Effector memory CD4-positive, alpha-beta T cell (primary cell): ENCODE results near the gene KRT33B.

ENCODE experiments used
- DNase-seq, 3 donors: peaks; one replicate each; pipeline ENCODE4 v3.0.0-alpha.2; 2020
- H3K27ac ChIP-seq: 2 replicates; pipeline ENCODE4 v1.7.0; 2013; ENCODE audit warnings: mild to moderate bottlenecking, low read length, moderate library complexity; ENCODE audit not compliant: insufficient read depth, poor library complexity, severe bottlenecking
- H3K27me3 ChIP-seq: replicated peaks from 2 replicates; pipeline ENCODE4 v1.7.0; 2013; ENCODE audit warnings: mild to moderate bottlenecking, low read length; ENCODE audit not compliant: insufficient read depth, control insufficient read depth, poor library complexity, severe bottlenecking
- H3K36me3 ChIP-seq: 2 replicates; pipeline ENCODE4 v1.7.0; 2013; ENCODE audit warnings: mild to moderate bottlenecking, low read length, moderate library complexity; ENCODE audit not compliant: control insufficient read depth, insufficient read depth
- H3K4me1 ChIP-seq: 2 replicates; pipeline ENCODE4 v1.7.0; 2013; ENCODE audit warnings: low read length, mild to moderate bottlenecking; ENCODE audit not compliant: control insufficient read depth, insufficient read depth, poor library complexity, severe bottlenecking
- H3K4me3 ChIP-seq: 2 replicates; pipeline ENCODE4 v1.7.0; 2013; ENCODE audit warnings: low read length, low read depth, mild to moderate bottlenecking; ENCODE audit not compliant: insufficient read depth, poor library complexity, severe bottlenecking
- H3K9me3 ChIP-seq: 2 replicates; pipeline ENCODE4 v1.7.0; 2013; ENCODE audit warnings: mild to moderate bottlenecking, low read length, moderate library complexity; ENCODE audit not compliant: control insufficient read depth

The KRT33B gene

GRCh38 chr17:41328207-41328606 is 41.4 kb downstream of the KRT33B start:
- no peak for DNase-seq
- no peak overlapping the region for H3K27ac ChIP-seq
- H3K9me3 ChIP-seq, result no peaks in the 10 kb centered on the region
- H3K4me1 ChIP-seq, result peaks cover 39% of the 10 kb centered on the region
- no peaks in the 10 kb centered on the region for H3K27me3 ChIP-seq
- H3K36me3 ChIP-seq, result no peaks in the 10 kb centered on the region
- no peak overlapping the region for H3K4me3 ChIP-seq

- H3K27ac ChIP-seq, result peak overlapping the region; percentile 23
- H3K27me3 ChIP-seq, result no peaks in the 10 kb centered on the region
- no peaks in the 10 kb centered on the region for H3K9me3 ChIP-seq
- H3K4me3 ChIP-seq, result no peak overlapping the region
- DNase-seq, result no peak
- peaks cover 40% of the 10 kb centered on the region for H3K4me1 ChIP-seq
- no peaks in the 10 kb centered on the region for H3K36me3 ChIP-seq
These were observed 42.0 kb downstream of the KRT33B start for GRCh38 chr17:41327411-41328120.

GRCh38 chr17:41326173-41327145 is 43.2 kb downstream of the KRT33B start:
- peak in 1 of 3 donors; percentile 39 for DNase-seq
- H3K27me3 ChIP-seq, result no peaks in the 10 kb centered on the region
- peaks cover 46% of the 10 kb centered on the region for H3K4me1 ChIP-seq
- H3K4me3 ChIP-seq, result no peak overlapping the region
- H3K27ac ChIP-seq, result no peak overlapping the region
- H3K36me3 ChIP-seq, result no peaks in the 10 kb centered on the region
- H3K9me3 ChIP-seq, result no peaks in the 10 kb centered on the region

GRCh38 chr17:41325611-41326010 is 44.0 kb downstream of the KRT33B start:
- no peaks in the 10 kb centered on the region for H3K9me3 ChIP-seq
- no peak overlapping the region for H3K4me3 ChIP-seq
- peaks cover 46% of the 10 kb centered on the region for H3K4me1 ChIP-seq
- H3K27ac ChIP-seq, result no peak overlapping the region
- no peaks in the 10 kb centered on the region for H3K36me3 ChIP-seq
- no peak for DNase-seq
- H3K27me3 ChIP-seq, result no peaks in the 10 kb centered on the region

DNA sequence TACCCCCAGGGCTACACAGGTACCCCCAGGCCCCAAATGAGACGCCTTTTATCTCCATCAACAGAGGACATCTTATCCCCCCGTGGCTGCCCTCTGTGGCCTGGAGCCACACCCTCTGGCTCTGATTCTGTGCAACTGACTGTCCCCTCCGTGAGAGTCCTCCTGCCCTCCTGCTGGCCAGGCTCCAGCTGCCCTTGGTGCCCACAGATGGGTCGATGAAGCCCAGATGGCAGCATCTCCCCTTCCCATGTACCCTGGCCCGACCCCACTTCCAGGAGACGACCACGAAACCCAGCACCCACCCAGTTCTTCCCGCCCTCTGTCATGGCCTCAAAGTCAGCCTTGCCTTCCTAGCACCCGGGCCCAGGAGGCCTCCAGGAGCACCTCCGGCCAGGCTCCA is 44.5 kb downstream of the KRT33B start:
- Histone ChIP-seq H3K9me3 (no peaks in the 10 kb centered on the region), H3K36me3 (no peaks in the 10 kb centered on the region), H3K27ac (no peak overlapping the region), H3K27me3 (no peaks in the 10 kb centered on the region), H3K4me3 (no peak overlapping the region), H3K4me1 (peaks cover 46% of the 10 kb centered on the region)
- DNase-seq, result no peak

DNA sequence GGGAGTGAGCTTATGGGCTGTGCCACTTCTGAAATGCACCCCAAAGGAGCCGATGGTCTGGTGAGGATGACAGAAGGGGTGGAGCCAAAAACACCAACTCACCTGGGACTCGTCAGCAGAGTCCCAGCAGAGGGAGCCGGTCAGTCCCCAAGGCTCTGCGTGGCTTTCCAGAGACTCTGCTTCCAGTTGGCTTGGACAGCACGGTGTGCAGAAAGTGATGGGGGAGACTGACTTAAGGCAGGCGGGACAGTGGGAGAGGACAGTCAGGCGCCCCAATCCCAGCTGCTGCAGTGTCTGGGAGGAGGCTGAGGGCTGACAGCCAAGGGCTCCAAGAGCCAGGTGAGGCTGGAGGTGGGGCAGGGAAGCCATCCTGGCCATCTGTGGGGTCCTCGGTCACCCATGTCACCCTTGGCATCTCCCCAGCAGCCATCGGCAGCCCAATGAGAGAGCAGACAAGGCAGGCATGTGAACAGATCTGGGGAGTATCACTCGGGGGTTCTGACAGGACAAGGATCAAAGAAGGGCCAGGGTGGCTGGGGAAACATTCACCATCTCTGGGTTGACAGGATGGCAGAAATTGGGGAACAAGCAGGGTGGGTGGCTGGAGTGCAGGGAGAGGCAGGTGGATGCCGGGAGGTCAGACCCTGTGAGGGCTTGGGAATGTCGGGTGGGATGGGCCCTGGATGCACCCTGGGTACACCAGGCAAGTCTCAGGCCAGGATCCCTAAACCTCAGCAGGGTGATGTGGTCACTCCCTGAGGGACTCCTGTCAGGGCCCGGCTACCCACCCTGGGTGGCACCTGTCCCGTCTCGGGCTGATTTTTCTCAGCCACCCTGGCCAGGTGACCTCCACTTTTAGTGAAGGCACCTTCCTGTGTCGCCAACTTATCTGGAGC is 45.2 kb downstream of the KRT33B start:
- no peak for DNase-seq
- no peaks in the 10 kb centered on the region for H3K9me3 ChIP-seq
- no peak overlapping the region for H3K27ac ChIP-seq
- no peaks in the 10 kb centered on the region for H3K27me3 ChIP-seq
- no peaks in the 10 kb centered on the region for H3K36me3 ChIP-seq
- no peak overlapping the region for H3K4me3 ChIP-seq
- peaks cover 46% of the 10 kb centered on the region for H3K4me1 ChIP-seq

DNA sequence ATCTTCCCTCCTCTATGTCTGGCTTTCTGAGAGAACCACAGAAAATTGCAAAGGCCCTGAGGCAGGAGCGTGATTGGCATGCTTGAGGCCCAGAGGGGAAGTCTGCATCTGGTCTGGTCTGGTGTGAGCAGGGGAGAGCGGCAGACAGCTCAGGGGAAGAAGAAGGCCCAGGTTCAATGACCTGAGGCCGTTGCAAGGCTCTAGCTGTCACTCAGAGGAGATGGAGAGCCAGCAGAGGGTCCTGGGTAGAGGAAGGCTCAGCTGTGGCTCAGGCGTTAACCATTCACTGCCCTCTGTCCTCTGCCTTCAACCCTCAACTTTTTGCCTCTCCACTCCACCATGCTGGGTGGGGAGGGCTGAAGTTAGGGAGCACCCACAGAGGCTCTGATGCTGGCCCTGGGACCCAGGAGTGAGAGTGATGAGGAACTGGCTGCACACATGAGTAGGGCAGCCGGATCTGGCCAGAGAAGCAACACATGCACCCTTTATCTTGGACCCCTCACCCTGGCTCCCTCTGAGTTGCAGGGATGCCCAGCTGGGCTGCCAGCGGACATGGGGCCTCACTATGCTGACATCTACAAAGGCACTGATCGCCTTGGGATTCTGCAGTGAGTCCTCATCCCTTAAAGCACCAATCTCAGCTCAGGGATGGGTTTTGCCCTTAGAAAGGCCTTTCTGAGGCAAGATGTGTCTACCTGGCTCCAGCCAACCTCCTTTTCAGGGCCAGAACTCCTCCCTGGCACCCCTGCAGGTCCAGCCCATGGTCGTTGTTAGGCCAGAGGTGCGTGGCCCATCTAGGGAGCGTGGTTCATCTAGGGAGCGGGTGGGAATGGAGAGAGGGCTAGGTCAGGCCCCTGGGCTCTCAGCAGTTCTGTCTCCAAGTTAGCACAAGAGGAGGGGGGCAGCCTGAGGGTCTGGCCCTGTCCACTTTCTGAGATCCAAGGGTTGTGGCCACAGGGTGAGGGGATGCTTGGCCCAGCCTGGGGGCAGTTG is 46.4 kb downstream of the KRT33B start:
- DNase-seq, result no peak
- Histone ChIP-seq H3K27me3 (no peaks in the 10 kb centered on the region), H3K27ac (no peak overlapping the region), H3K9me3 (no peaks in the 10 kb centered on the region), H3K36me3 (no peaks in the 10 kb centered on the region), H3K4me3 (no peak overlapping the region), H3K4me1 (peaks cover 45% of the 10 kb centered on the region)

DNA sequence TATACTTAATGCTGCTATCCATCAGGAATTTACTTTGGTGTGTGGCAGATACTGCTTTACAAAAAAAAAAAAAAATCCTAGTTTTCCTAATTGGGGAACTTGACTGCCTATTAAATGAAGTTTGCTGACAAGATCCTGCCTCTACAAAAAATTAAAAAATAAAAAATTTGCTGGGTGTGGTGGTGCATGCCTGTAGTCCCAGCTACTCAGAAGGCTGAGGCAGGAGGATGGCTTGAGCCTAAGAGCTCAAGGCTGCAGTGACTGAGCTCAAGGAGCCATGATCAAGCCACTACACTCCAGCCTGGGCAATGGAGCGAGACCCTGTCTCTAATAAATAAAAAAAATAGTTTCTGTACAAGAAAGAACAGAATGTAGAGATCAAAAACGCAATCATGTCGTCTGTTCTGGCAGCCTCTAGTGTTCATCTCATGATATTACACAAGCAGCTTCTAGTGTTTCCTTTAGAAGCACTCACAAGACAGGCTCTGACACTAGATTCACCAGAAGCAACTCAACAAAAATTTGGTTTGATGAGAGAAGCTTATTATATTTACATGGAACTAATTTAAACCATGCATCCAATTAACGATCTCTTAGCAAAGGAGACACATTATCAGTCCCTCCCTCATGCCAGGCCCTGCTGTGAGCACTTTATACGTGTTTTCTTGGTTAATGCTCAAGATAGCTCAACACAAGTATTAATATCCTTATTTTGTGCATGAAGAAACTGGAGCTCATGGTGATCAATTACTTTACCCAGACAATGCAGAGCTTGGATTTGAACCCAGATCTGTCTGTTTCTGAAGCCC is 47.3 kb downstream of the KRT33B start:
- Histone ChIP-seq H3K9me3 (no peaks in the 10 kb centered on the region), H3K36me3 (no peaks in the 10 kb centered on the region), H3K27me3 (no peaks in the 10 kb centered on the region), H3K4me3 (no peak overlapping the region), H3K27ac (no peak overlapping the region), H3K4me1 (peaks cover 36% of the 10 kb centered on the region)
- DNase-seq, result no peak
